HepG2 (cell line): ENCODE data around the gene DIP2C.
"Not testable (repeated sequence)": the region's sequence is repeated elsewhere in the genome, so short reads cannot be mapped to it uniquely, and the experiment has no call there.

Experiments used
- ATF1 ChIP-seq: IDR thresholded peaks from 2 replicates; pipeline ENCODE4 v1.6.1; 2016; ENCODE audit warnings: mild to moderate bottlenecking, control low read depth
- CTCF ChIP-seq: sonication (generic); formaldehyde crosslinking; IDR thresholded peaks from 2 replicates; pipeline ENCODE4 v1.5.0; 2020; ENCODE audit warnings: mild to moderate bottlenecking, missing genetic modification reagents, moderate library complexity
- FOXJ3 ChIP-seq: sonication (generic); formaldehyde crosslinking; IDR thresholded peaks from 2 replicates; pipeline ENCODE4 v1.4.0; 2020; ENCODE audit warnings: missing genetic modification reagents, mild to moderate bottlenecking, borderline replicate concordance
- KAT7 ChIP-seq: IDR thresholded peaks from 2 replicates; pipeline ENCODE4 v1.6.1; 2018; ENCODE audit warnings: borderline replicate concordance, missing compliant biosample characterization
- MYC ChIP-seq: sonication (generic); formaldehyde crosslinking; IDR thresholded peaks from 2 replicates; pipeline ENCODE4 v1.9.0; 2021; ENCODE audit warnings: missing genetic modification reagents, borderline replicate concordance
- POLR2A ChIP-seq, 2 experiments: IDR thresholded peaks; 2 replicates each; pipeline ENCODE4 v1.6.1; 2011; ENCODE audit warnings: low read depth in 2 of 2, low read length in 2 of 2, mild to moderate bottlenecking in 1 of 2, moderate library complexity in 1 of 2; ENCODE audit not compliant: insufficient read depth in 1 of 2
- RXRA ChIP-seq: sonication (generic); formaldehyde crosslinking; IDR thresholded peaks from 2 replicates; pipeline ENCODE4 v1.5.1; 2020; ENCODE audit warnings: missing genetic modification reagents
- TIGD3 ChIP-seq: sonication (generic); formaldehyde crosslinking; IDR thresholded peaks from 2 replicates; pipeline ENCODE4 v1.5.1; 2020; ENCODE audit warnings: mild to moderate bottlenecking, missing genetic modification reagents, borderline replicate concordance
- UBTF ChIP-seq: sonication (generic); formaldehyde crosslinking; IDR thresholded peaks from 2 replicates; pipeline ENCODE4 v1.4.0; 2020; ENCODE audit warnings: mild to moderate bottlenecking, missing genetic modification reagents
- ZNF646 ChIP-seq: sonication (generic); formaldehyde crosslinking; IDR thresholded peaks from 2 replicates; pipeline ENCODE4 v1.9.0; 2021; ENCODE audit warnings: mild to moderate bottlenecking, missing genetic modification reagents

- TF ChIP-seq ATF1 (CRISPR knock-in tag); MYC (CRISPR knock-in tag); RXRA (CRISPR knock-in tag); POLR2A (IDR thresholded peaks at IDR 0.05; ENCODE audit: insufficient read depth in 1 of 2, low read depth in 2 of 2, low read length in 2 of 2); KAT7 (CRISPR knock-in tag); TIGD3 (CRISPR knock-in tag); CTCF (CRISPR knock-in tag); ZNF646 (CRISPR knock-in tag); UBTF (CRISPR knock-in tag); FOXJ3 (CRISPR knock-in tag): not testable (repeated sequence)
Observed at GRCh38 chr10:632155-632806, 57.2 kb downstream of the DIP2C start.
